Activated CD4-positive, alpha-beta T cell treated with anti-CD3 and anti-CD28 coated beads, Interleukin-2, amount 50 U/mL, for 4 hours (primary cell): ENCODE results near the gene SELENOM.
A peak's percentile ranks its signal among the peaks of the same experiment; 100 is the strongest.
"Not testable (repeated sequence)": the region's sequence is repeated elsewhere in the genome, so short reads cannot be mapped to it uniquely, and the experiment has no call there.

Experiments used
- DNase-seq, 2 experiments: peaks; one replicate each; pipeline ENCODE4 v3.0.0-alpha.2; 2020

The SELENOM gene

GRCh38 chr22:31089160-31090100, 17.9 kb downstream of the SELENOM start:
- peak; percentile 19 to 25 for DNase-seq

- no peak for DNase-seq
These were observed 19.0 kb downstream of the SELENOM start for GRCh38 chr22:31088233-31088986.

- DNase-seq: no peak
These were observed 19.6 kb downstream of the SELENOM start for GRCh38 chr22:31087744-31088215.

GRCh38 chr22:31086703-31087330, 20.6 kb downstream of the SELENOM start:
- no peak for DNase-seq

GRCh38 chr22:31085928-31086327, 21.4 kb downstream of the SELENOM start:
- no peak for DNase-seq

- no peak for DNase-seq
These were observed 21.9 kb downstream of the SELENOM start for GRCh38 chr22:31085493-31085824.

GRCh38 chr22:31084811-31085492, 22.4 kb downstream of the SELENOM start:
- peak; percentile 79 to 82 for DNase-seq

GRCh38 chr22:31083923-31084810, 23.2 kb downstream of the SELENOM start:
- DNase-seq: no peak

- DNase-seq: no peak
These were observed 24.0 kb downstream of the SELENOM start for GRCh38 chr22:31083377-31083768.

- peak; percentile 49 to 58 for DNase-seq
These were observed 24.6 kb downstream of the SELENOM start for GRCh38 chr22:31082606-31083376.

GRCh38 chr22:31081963-31082605, 25.3 kb downstream of the SELENOM start:
- no peak for DNase-seq

- DNase-seq: peak; percentile 82 to 86
These were observed 26.3 kb downstream of the SELENOM start, which contains the start of gene SMTN for GRCh38 chr22:31080848-31081649. SMTN (plus strand) TSS chr22:31081318; CDS start chr22:31083259, 1,941 bp downstream.

- no peak for DNase-seq
These were observed 27.1 kb downstream of the SELENOM start for GRCh38 chr22:31080164-31080847.

- no peak for DNase-seq
These were observed 28.2 kb downstream of the SELENOM start for GRCh38 chr22:31079095-31079642.

- DNase-seq: not testable (repeated sequence)
These were observed 29.0 kb downstream of the SELENOM start for GRCh38 chr22:31078389-31078788.

- DNase-seq: no peak
These were observed 29.7 kb downstream of the SELENOM start for GRCh38 chr22:31077681-31078080.

GRCh38 chr22:31075961-31076360, 31.4 kb downstream of the SELENOM start:
- no peak for DNase-seq

- not testable (repeated sequence) for DNase-seq
These were observed 33.7 kb downstream of the SELENOM start for GRCh38 chr22:31073545-31074145.
